Nephron progenitor cell (in vitro differentiated cells): ENCODE results near the gene C3orf18.

Experiments
- DNase-seq: peaks from one replicate; pipeline ENCODE4 v3.0.0; 2021
- H3K27ac Mint-ChIP-seq: 2 replicates; pipeline ENCODE4 v1.8.0; 2021; ENCODE audit warnings: mild to moderate bottlenecking, moderate library complexity, mixed read lengths
- H3K27me3 Mint-ChIP-seq: 2 replicates; pipeline ENCODE4 v1.8.0; 2021; ENCODE audit warnings: mild to moderate bottlenecking, low read depth, mixed read lengths; ENCODE audit not compliant: poor library complexity
- H3K36me3 Mint-ChIP-seq: 2 replicates; pipeline ENCODE4 v1.8.0; 2021; ENCODE audit warnings: low read depth, mixed read lengths
- H3K4me1 Mint-ChIP-seq: 2 replicates; pipeline ENCODE4 v1.8.0; 2021; ENCODE audit warnings: mixed read lengths
- H3K4me3 Mint-ChIP-seq: 2 replicates; pipeline ENCODE4 v1.8.0; 2021; ENCODE audit warnings: mild to moderate bottlenecking, moderate library complexity, mixed read lengths
- H3K9me3 Mint-ChIP-seq: 2 replicates; pipeline ENCODE4 v1.8.0; 2021; ENCODE audit warnings: mild to moderate bottlenecking, moderate library complexity, mixed read lengths
- TF ChIP-seq, protein P1 (sequence below): fragments of 200-600 bp; sonication (generic); IDR thresholded peaks from 2 replicates; pipeline ENCODE4 v1.5.0; 2021; ENCODE audit warnings: antibody characterized with exemption

The C3orf18 gene

DNA sequence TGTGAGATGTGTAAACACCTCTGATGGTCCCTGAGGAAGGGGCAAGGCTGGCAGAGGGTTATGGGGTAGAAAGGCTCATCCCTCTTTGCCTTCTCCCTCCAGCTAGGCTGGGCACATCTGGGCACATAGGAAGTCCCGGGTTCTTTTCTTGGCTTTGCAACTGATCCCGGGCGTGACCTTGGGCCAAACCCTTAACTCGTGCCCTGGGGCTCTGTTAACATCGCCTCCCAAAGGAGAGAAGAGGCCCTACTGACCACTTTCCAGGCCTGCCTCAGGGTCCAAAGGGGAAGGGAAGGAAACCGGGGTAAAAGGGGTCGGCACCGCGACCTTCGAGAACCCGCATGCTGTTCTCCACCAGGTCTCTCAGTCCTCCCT, 549 bp downstream of the C3orf18 start:
- Mint-ChIP-seq H3K9me3 (no peaks in the 10 kb centered on the region), H3K36me3 (no peaks in the 10 kb centered on the region), H3K4me3 (peak overlapping the region; percentile 78), H3K4me1 (peaks cover 24% of the 10 kb centered on the region), H3K27ac (no peak overlapping the region), H3K27me3 (peaks cover 24% of the 10 kb centered on the region)
- no peak for DNase-seq
- TF ChIP-seq, protein P1, sequence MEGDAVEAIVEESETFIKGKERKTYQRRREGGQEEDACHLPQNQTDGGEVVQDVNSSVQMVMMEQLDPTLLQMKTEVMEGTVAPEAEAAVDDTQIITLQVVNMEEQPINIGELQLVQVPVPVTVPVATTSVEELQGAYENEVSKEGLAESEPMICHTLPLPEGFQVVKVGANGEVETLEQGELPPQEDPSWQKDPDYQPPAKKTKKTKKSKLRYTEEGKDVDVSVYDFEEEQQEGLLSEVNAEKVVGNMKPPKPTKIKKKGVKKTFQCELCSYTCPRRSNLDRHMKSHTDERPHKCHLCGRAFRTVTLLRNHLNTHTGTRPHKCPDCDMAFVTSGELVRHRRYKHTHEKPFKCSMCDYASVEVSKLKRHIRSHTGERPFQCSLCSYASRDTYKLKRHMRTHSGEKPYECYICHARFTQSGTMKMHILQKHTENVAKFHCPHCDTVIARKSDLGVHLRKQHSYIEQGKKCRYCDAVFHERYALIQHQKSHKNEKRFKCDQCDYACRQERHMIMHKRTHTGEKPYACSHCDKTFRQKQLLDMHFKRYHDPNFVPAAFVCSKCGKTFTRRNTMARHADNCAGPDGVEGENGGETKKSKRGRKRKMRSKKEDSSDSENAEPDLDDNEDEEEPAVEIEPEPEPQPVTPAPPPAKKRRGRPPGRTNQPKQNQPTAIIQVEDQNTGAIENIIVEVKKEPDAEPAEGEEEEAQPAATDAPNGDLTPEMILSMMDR: no peak

DNA sequence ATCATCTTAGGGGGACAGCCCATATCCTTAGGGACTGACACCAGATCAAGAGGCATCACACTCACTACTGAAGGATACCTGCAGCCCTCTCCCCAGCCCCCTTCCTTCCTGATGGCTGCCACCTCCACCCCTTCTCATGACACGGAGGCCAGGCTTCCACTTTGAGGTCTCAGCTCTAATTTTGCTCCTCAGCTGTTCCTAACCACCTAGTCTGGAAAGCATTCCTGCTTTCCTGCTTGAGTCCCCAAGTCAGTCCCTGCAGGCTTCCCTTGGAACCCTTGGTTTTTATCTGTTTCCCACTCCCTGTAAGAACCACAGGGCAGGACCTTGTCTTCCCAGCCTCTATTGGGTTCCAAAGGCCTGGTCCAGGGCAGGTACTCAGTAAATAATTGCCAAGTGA, 3.2 kb downstream of the C3orf18 start:
- TF ChIP-seq, protein P1: no peak
- DNase-seq: no peak
- Mint-ChIP-seq H3K4me3 (no peak overlapping the region), H3K27ac (no peak overlapping the region), H3K9me3 (no peaks in the 10 kb centered on the region), H3K27me3 (peaks cover 24% of the 10 kb centered on the region), H3K4me1 (peaks cover 13% of the 10 kb centered on the region), H3K36me3 (no peaks in the 10 kb centered on the region)

DNA sequence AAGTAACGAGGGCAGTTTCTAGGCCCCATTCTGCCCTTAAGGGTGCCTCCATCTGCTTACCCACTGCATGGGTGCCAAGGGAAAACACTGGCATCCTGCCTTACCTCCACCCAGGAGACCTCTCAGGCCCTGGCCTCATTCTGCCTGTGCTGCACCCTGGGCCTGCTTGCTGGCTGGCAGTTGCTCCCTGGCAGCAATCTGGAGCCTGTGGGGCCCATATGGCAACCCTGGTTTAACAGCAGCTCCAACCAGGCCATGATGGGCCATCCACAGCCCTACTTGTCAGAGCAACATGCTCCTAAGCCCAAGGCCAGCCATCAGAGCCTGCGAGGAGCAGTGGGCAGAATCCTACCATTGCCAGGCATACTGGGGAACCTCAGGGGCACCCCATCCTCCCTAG, 3.7 kb downstream of the C3orf18 start:
- H3K36me3 Mint-ChIP-seq: no peaks in the 10 kb centered on the region
- no peaks in the 10 kb centered on the region for H3K9me3 Mint-ChIP-seq
- TF ChIP-seq, protein P1: no peak
- peaks cover 24% of the 10 kb centered on the region for H3K27me3 Mint-ChIP-seq
- no peak overlapping the region for H3K27ac Mint-ChIP-seq
- DNase-seq: no peak
- H3K4me1 Mint-ChIP-seq: peaks cover 13% of the 10 kb centered on the region
- no peak overlapping the region for H3K4me3 Mint-ChIP-seq

DNA sequence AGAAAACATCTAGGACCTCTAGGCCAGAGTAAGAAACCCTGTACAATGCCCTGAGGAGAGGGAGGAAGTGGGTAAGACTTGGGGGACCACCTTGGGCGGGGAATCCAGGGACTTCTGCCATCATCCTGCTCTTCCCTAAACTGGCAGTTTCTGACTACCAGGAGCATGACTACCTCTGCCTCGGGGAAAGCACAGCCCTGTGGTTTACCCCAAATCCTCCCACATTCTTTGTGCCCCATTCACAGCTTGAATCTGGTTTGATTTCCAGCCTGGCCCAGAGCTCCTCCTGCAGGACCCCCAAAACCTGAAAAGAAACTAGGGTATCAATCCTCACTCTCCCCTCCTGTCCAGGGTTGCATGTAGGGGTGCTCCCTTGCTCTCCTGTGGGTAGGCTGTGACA, 4.7 kb downstream of the C3orf18 start:
- H3K27me3 Mint-ChIP-seq: peaks cover 20% of the 10 kb centered on the region
- TF ChIP-seq, protein P1: no peak
- no peaks in the 10 kb centered on the region for H3K36me3 Mint-ChIP-seq
- no peak overlapping the region for H3K27ac Mint-ChIP-seq
- H3K4me1 Mint-ChIP-seq: peaks cover 15% of the 10 kb centered on the region
- H3K9me3 Mint-ChIP-seq: no peaks in the 10 kb centered on the region
- H3K4me3 Mint-ChIP-seq: no peak overlapping the region
- no peak for DNase-seq

DNA sequence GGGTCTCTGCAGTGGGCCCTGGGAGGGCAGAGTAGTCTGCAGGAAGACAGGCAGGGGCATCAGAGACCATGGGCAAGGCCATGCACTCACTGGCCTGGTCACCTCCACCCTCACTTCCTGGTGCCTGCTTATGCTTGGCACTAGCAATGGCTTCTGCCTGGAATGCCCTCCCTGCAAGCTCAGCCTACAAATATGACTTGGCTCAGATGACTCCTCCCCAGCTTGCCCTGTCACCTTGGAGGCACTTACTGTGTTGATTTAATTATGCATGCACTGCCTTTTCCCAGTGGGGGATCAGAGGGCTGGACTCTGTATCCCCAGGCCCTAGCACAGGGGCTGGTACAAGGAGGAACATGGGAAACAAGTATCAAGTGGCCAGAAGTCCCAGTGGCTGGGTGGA, 7.8 kb downstream of the C3orf18 start:
- H3K4me1 Mint-ChIP-seq: peaks cover 18% of the 10 kb centered on the region
- H3K27me3 Mint-ChIP-seq: no peaks in the 10 kb centered on the region
- DNase-seq: no peak
- H3K9me3 Mint-ChIP-seq: no peaks in the 10 kb centered on the region
- TF ChIP-seq, protein P1: no peak
- no peak overlapping the region for H3K4me3 Mint-ChIP-seq
- no peaks in the 10 kb centered on the region for H3K36me3 Mint-ChIP-seq
- H3K27ac Mint-ChIP-seq: no peak overlapping the region

DNA sequence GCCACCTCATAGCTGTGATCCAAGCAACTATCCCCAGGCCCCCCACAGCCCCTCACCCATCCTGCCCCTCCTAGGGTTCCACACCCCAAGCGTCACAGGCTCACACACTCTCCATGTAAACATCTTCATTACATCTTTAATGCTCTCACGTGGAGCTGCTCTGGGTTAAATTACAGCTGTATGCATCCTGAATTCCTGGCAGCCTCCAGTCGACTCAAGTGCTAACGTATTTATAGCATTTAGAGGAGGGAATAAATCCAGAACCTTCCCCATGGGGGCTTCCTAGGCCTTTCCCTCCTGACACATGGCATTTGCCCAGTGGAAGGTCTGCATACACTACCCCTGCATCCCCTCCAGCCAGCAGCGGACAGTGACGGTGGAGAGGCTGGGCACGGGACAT, 9.6 kb downstream of the C3orf18 start:
- TF ChIP-seq, protein P1: no peak
- Mint-ChIP-seq H3K36me3 (no peaks in the 10 kb centered on the region), H3K27ac (no peak overlapping the region), H3K9me3 (no peaks in the 10 kb centered on the region), H3K4me3 (no peak overlapping the region), H3K4me1 (peaks cover 18% of the 10 kb centered on the region), H3K27me3 (peaks cover 5% of the 10 kb centered on the region)
- DNase-seq: no peak
